Smooth muscle cell (in vitro differentiated cells): ENCODE results near the gene WDR1. TPM values are rescaled to one million over a fixed set of nuclear protein-coding genes. Genes with fewer than 3 reads are reported as not detected.

Experiments used
- DNase-seq: peaks from one replicate; lab custom pipeline; 2025; ENCODE audit not compliant: unreplicated experiment; lab: John Stamatoyannopoulos, UW
- H2AFZ ChIP-seq: fragments of 200-600 bp; sonication (generic); 2 replicates; pipeline ENCODE4 v1.6.0; 2016; ENCODE audit warnings: antibody characterized with exemption, low read depth, mild to moderate bottlenecking
- H3F3A ChIP-seq: fragments of 200-600 bp; sonication (generic); 2 replicates; pipeline ENCODE4 v1.6.0; 2017; ENCODE audit warnings: antibody characterized with exemption, low read depth
- H3K27ac ChIP-seq: fragments of 200-600 bp; sonication (generic); 2 replicates; pipeline ENCODE4 v1.5.1; 2016; ENCODE audit warnings: low read depth, mild to moderate bottlenecking
- H3K27me3 ChIP-seq: fragments of 200-600 bp; sonication (generic); 2 replicates; pipeline ENCODE4 v1.6.1; 2016; ENCODE audit warnings: low read depth, mild to moderate bottlenecking
- H3K36me3 ChIP-seq: fragments of 200-600 bp; sonication (generic); 2 replicates; pipeline ENCODE4 v1.5.1; 2016; ENCODE audit warnings: low read depth
- H3K4me1 ChIP-seq: fragments of 200-600 bp; sonication (generic); 2 replicates; pipeline ENCODE4 v1.5.1; 2016; ENCODE audit warnings: low read depth
- H3K4me2 ChIP-seq: fragments of 200-600 bp; sonication (generic); 2 replicates; pipeline ENCODE4 v1.6.0; 2016; ENCODE audit warnings: mild to moderate bottlenecking
- H3K4me3 ChIP-seq: fragments of 200-600 bp; sonication (generic); 2 replicates; pipeline ENCODE4 v1.5.1; 2016; ENCODE audit warnings: mild to moderate bottlenecking
- H3K79me2 ChIP-seq: fragments of 200-600 bp; sonication (generic); 2 replicates; pipeline ENCODE4 v1.6.0; 2016; ENCODE audit warnings: low read depth, mild to moderate bottlenecking
- H3K9ac ChIP-seq: fragments of 200-600 bp; sonication (generic); 2 replicates; pipeline ENCODE4 v1.6.0; 2016; ENCODE audit warnings: low read depth
- H3K9me3 ChIP-seq: fragments of 200-600 bp; sonication (generic); replicated peaks from 2 replicates; pipeline ENCODE4 v1.5.1; 2016; ENCODE audit warnings: low read depth
- H4K20me1 ChIP-seq: fragments of 200-600 bp; sonication (generic); 2 replicates; pipeline ENCODE4 v1.6.0; 2016; ENCODE audit warnings: low read depth
- CTCF ChIP-seq: fragments of 200-600 bp; sonication (generic); IDR thresholded peaks from 2 replicates; pipeline ENCODE4 v1.5.1; 2017; ENCODE audit warnings: borderline replicate concordance, mild to moderate bottlenecking, antibody characterized with exemption; ENCODE audit not compliant: insufficient read depth, poor library complexity, severe bottlenecking
- WGBS: methylation state at CpG from one replicate; pipeline ENCODE4 v1.1.7; 2016; ENCODE audit warnings: low lambda C conversion rate; 5-methylcytosine and 5-hydroxymethylcytosine counted together
- polyA plus RNA-seq: library from polyadenylated mRNA; unstranded; fragments of >200 nt; fragmentation: Nextera tagmentation; extraction: Ambion mirVana; gene quantifications from 2 replicates; pipeline ENCODE4 v1.2.1, GENCODE V29; 2016
- total RNA-seq: library from RNA; depleted of rRNA; stranded (reverse); fragments of >200 nt; gene quantifications from 2 replicates; pipeline ENCODE4 v1.2.3, GENCODE V29; 2014

WDR1 gene
- total and polyA plus RNA-seq, 2 experiments from 2014 or later = 259 to 273 TPM

DNA sequence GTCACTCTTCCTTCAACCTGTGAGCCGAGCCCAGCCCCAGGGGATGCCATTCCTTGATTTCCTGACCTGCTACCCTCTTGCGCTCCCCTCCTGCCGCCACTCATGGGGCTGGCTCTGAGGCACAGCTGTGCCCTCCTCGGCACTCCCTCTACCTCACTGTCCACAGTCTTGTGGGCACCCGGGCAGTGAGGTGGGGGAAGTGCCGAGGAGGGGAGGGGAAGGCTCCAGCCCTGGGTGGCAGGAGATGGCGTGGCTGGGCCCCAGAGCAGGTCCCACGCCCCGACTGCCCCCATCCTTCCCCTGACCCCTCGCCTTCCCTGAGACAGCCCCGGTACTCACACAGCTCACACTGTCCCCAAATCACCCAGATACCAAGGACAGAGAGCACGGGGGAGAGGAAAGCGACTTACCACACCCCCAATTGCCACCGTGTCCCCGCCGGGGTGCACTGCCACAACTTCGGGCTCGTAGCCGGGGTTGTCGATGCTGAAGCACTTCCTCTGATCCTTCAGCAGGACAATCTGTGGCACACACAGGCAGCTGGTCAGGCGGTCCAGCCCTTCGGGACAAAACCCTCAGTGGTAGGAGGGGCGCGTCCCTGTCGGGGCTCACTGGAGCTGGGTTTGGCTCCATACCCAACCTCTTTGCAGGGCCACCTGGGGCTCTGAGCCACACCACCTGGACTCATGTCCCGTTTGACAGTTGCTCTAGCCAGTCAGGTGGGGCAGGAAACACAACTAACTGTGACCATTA is 37.9 kb downstream of the WDR1 start:
- TF ChIP-seq CTCF = no peak
- H3K4me1 ChIP-seq = no peaks in the 10 kb centered on the region
- peaks cover under 1% of the 10 kb centered on the region for H3F3A ChIP-seq
- no peak overlapping the region for H3K9ac ChIP-seq
- no peak overlapping the region for H3K4me3 ChIP-seq
- no peak overlapping the region for H3K4me2 ChIP-seq
- H3K27me3 ChIP-seq = no peaks in the 10 kb centered on the region
- WGBS = 99% methylated on average over 21 of the region's 26 CpGs
- no peak for DNase-seq
- H2AFZ ChIP-seq = no peak overlapping the region
- H3K9me3 ChIP-seq = no peaks in the 10 kb centered on the region
- H4K20me1 ChIP-seq = peaks cover 80% of the 10 kb centered on the region
- no peaks in the 10 kb centered on the region for H3K79me2 ChIP-seq
- peaks cover 13% of the 10 kb centered on the region for H3K36me3 ChIP-seq
- H3K27ac ChIP-seq = no peak overlapping the region

DNA sequence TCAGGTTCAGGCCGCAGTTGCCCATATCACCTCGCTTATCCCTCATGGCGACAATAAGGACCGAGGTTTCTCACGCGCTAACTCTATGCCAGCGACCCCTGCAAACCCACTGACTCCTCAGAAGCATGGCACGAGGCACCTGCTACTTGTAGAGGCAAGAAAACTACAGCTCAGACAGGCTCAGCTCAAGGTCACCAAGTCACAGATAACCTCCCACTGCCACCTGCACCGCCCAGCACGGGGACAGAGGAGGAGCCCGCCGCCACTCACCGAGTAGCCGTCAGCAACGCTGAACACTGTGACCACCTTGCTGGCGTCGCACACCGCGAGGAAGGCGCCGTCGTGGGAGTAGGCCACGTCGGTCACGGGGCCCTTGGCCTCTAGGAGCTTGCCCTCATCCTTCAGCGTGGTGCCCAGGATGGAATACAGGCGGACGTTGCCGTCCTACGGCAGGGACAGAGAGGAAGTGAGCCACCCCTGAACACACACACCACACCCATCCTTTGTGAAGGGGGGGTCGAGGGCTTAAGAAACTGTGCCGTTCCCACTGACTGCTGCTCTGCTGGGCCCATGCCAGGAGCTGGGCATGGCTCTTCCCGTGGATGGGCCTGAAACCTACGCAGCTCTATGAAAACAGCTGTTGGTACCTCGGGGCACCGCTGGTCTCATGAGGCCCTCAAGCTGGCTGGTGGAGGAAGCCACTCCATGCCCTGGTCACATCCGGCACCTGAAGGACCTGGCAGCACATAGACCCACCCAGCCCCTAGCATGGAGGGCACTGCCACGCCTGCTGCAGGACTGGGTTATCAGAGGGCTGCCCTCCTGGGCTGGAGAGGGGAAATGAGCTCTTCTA is 38.9 kb downstream of the WDR1 start:
- Histone ChIP-seq H2AFZ (no peak overlapping the region), H3K27ac (no peak overlapping the region), H3K27me3 (no peaks in the 10 kb centered on the region), H4K20me1 (peaks cover 70% of the 10 kb centered on the region), H3K4me3 (no peak overlapping the region), H3K36me3 (peaks cover 13% of the 10 kb centered on the region), H3K9ac (no peak overlapping the region), H3F3A (peaks cover 9% of the 10 kb centered on the region), H3K79me2 (no peaks in the 10 kb centered on the region), H3K9me3 (no peaks in the 10 kb centered on the region), H3K4me2 (no peak overlapping the region), H3K4me1 (no peaks in the 10 kb centered on the region)
- 96% methylated on average over 38 of the region's 38 CpGs for WGBS
- no peak for TF ChIP-seq CTCF
- no peak for DNase-seq

GRCh38 chr4:10077076-10077475 is 39.5 kb downstream of the WDR1 start:
- Histone ChIP-seq H3K79me2 (no peaks in the 10 kb centered on the region), H3K4me3 (no peak overlapping the region), H3K4me1 (no peaks in the 10 kb centered on the region), H2AFZ (no peak overlapping the region), H3K4me2 (no peak overlapping the region), H3K9ac (no peak overlapping the region), H3K36me3 (peaks cover 13% of the 10 kb centered on the region), H3K27me3 (no peaks in the 10 kb centered on the region), H3F3A (peaks cover 9% of the 10 kb centered on the region), H3K9me3 (no peaks in the 10 kb centered on the region), H4K20me1 (peaks cover 64% of the 10 kb centered on the region), H3K27ac (no peak overlapping the region)
- no peak for DNase-seq
- WGBS = 89% methylated on average over 9 of the region's 9 CpGs
- no peak for TF ChIP-seq CTCF
